ENCODE data around the gene DZIP3. TPM values are rescaled to one million over a fixed set of nuclear protein-coding genes. Genes with fewer than 3 reads are reported as not detected.

DZIP3 gene
- total and polyA plus RNA-seq, 9 donors: 12.6 to 21.8 (median 17.2) TPM

DNA sequence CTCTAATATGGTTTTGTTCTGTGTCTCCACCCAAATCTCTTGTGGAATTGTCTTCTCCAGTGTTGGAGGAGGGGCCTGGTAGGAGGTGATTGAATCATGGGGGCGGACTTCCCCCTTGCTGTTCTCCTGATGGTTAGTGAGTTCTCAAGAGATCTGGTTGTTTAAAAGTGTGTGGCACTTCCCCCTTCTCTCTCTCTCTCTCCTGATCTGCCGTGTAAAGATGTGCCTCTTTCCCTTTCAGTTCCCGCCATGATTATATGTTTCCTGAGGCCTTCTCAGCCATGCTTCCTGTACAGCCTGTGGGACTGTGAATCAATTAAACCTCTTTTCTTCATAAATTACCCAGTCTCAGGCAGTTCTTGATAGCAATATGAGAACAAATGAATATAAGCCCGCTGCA is 134.6 kb downstream of the DZIP3 start:
- no CpG with 5 or more reads among the region's 4 CpGs for WGBS (ENCODE audit: insufficient coverage)
- H3K36me3 ChIP-seq (ENCODE audit: control insufficient read depth, insufficient read depth, low read length): no peaks in the 10 kb centered on the region
- no peak for DNase-seq
- H3K4me1 ChIP-seq (ENCODE audit: control insufficient read depth, insufficient read depth, low read length): no peaks in the 10 kb centered on the region
- H3K27ac ChIP-seq (ENCODE audit: low read length): no peak overlapping the region
- H3K4me3 ChIP-seq (ENCODE audit: low read length): no peak overlapping the region
- no peaks in the 10 kb centered on the region for H3K27me3 ChIP-seq (ENCODE audit: control insufficient read depth, insufficient read depth, low read length)
- H3K9me3 ChIP-seq (replicated peaks; ENCODE audit: control insufficient read depth, low read depth, low read length): no peaks in the 10 kb centered on the region

DNA sequence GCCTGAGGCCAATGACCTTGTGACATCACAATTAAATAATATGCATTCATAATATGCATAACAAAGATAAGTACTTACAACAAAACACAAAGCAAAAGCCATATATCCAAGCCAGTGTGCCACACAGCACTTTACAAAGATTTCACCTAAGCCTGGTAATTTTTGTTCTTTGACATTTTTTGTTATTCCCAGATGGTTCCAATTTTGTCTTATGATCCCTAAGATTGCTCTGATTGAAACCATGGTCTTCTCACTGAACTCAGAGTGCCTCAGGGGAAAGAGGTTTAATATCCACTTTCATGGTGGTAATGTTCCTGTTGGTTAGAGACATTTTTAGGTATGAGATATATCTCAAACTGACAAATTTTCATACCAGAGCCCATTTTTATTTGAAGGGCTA is 138.6 kb downstream of the DZIP3 start:
- no peaks in the 10 kb centered on the region for H3K36me3 ChIP-seq (ENCODE audit: control insufficient read depth, insufficient read depth, low read length)
- H3K4me1 ChIP-seq (ENCODE audit: control insufficient read depth, insufficient read depth, low read length): no peaks in the 10 kb centered on the region
- H3K9me3 ChIP-seq (replicated peaks; ENCODE audit: control insufficient read depth, low read depth, low read length): no peaks in the 10 kb centered on the region
- DNase-seq: no peak
- no peak overlapping the region for H3K4me3 ChIP-seq (ENCODE audit: low read length)
- H3K27ac ChIP-seq (ENCODE audit: low read length): no peak overlapping the region
- no peaks in the 10 kb centered on the region for H3K27me3 ChIP-seq (ENCODE audit: control insufficient read depth, insufficient read depth, low read length)

DNA sequence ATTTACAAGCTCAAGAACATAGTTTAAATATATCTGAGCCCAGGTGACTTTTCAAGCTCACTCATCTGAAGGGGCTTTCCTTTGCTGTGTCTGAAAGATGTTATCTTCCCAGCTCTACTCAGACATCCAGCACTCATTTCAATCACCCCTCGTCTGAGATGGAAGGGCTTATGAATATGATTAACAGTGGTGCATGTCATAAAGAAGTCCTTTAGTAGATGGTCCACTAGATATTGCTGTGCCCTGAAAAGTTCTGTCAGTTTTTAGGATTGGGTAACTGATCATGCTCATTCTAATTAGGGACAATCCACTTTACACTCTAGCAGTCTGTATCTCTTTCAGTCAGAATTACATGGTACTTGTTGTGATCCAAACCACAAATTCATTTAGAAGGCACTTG is 139.4 kb downstream of the DZIP3 start:
- WGBS (ENCODE audit: insufficient coverage): no CpG with 5 or more reads among the region's 1 CpG
- no peaks in the 10 kb centered on the region for H3K36me3 ChIP-seq (ENCODE audit: control insufficient read depth, insufficient read depth, low read length)
- no peak for DNase-seq
- no peaks in the 10 kb centered on the region for H3K9me3 ChIP-seq (replicated peaks; ENCODE audit: control insufficient read depth, low read depth, low read length)
- no peaks in the 10 kb centered on the region for H3K27me3 ChIP-seq (ENCODE audit: control insufficient read depth, insufficient read depth, low read length)
- no peak overlapping the region for H3K4me3 ChIP-seq (ENCODE audit: low read length)
- no peaks in the 10 kb centered on the region for H3K4me1 ChIP-seq (ENCODE audit: control insufficient read depth, insufficient read depth, low read length)
- no peak overlapping the region for H3K27ac ChIP-seq (ENCODE audit: low read length)

DNA sequence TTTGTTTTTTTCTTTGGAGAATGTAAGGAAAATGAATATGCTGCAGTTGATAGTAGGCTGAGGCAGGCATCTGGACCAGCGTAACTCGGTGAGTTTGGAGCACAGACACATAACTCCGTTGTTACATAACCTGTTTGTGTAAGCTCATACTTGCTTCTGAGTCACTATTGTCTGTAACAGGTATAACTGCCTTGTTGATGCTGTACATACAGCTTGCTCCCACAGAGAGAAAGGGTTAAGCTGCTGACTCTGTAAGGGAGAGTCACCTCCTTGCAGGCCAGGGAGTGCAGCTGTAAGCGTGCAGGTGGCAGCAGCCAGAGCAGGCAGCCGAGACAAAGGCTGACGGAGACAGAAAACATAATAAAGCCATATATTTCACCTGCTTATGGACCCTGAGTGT is 147.3 kb downstream of the DZIP3 start:
- Histone ChIP-seq H3K4me1 (ENCODE audit: control insufficient read depth, insufficient read depth, low read length) (no peaks in the 10 kb centered on the region), H3K36me3 (ENCODE audit: control insufficient read depth, insufficient read depth, low read length) (no peaks in the 10 kb centered on the region), H3K9me3 (replicated peaks; ENCODE audit: control insufficient read depth, low read depth, low read length) (no peaks in the 10 kb centered on the region), H3K4me3 (ENCODE audit: low read length) (no peak overlapping the region), H3K27ac (ENCODE audit: low read length) (no peak overlapping the region), H3K27me3 (ENCODE audit: control insufficient read depth, insufficient read depth, low read length) (no peaks in the 10 kb centered on the region)
- no peak for DNase-seq
- WGBS (ENCODE audit: insufficient coverage): 81% methylated on average over 3 of the region's 6 CpGs

DNA sequence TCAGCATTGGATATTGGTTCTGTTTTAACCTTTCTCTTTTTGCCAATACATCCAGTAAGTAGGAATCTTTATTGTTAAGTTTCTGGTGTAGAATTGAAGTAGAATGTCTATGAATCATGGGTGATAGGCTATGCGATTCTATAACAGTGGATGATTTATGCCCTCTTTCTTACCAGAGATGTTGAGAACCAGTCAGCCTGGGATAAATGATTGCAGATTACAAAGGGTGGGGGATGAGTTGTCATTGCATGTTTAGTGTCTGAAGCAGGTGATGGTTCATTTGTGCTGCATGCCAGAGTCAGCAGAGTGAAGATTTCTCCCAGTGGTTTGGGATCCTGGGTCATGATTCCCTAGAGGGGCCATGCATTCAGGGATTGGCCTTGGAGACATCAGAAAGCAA is 153.4 kb downstream of the DZIP3 start:
- Histone ChIP-seq H3K36me3 (ENCODE audit: control insufficient read depth, insufficient read depth, low read length) (no peaks in the 10 kb centered on the region), H3K4me3 (ENCODE audit: low read length) (no peak overlapping the region), H3K27ac (ENCODE audit: low read length) (no peak overlapping the region), H3K4me1 (ENCODE audit: control insufficient read depth, insufficient read depth, low read length) (no peaks in the 10 kb centered on the region), H3K27me3 (ENCODE audit: control insufficient read depth, insufficient read depth, low read length) (no peaks in the 10 kb centered on the region), H3K9me3 (replicated peaks; ENCODE audit: control insufficient read depth, low read depth, low read length) (peaks cover 6% of the 10 kb centered on the region)
- WGBS (ENCODE audit: insufficient coverage): 100% methylated on average over 1 of the region's 1 CpG
- DNase-seq: no peak

Other genes with a start within 250 kb of the DZIP3 start
- gene MYH15, start 79.1 kb upstream of the DZIP3 start, total RNA-seq: 0.44 TPM
- 1 to 10 TPM in 1 of 8 donors, under 1 TPM in 7; 0.27 to 1.1 (median 0.54) TPM for gene MYH15, start 79.1 kb upstream of the DZIP3 start, polyA plus RNA-seq (ENCODE audit: insufficient read depth in 1 of 8, insufficient read length in 8 of 8, low replicate concordance in 1 of 8)
- gene CIP2A, start 284 bp upstream of the DZIP3 start, total RNA-seq: 11.8 TPM
- 10 to 100 TPM in 4 of 8 donors, 1 to 10 TPM in 4; 6.2 to 12.7 (median 9.9) TPM for gene CIP2A, start 284 bp upstream of the DZIP3 start, polyA plus RNA-seq (ENCODE audit: insufficient read depth in 1 of 8, insufficient read length in 8 of 8, low replicate concordance in 1 of 8)
- gene RETNLB, start 167.7 kb downstream of the DZIP3 start, total RNA-seq: not detected
- under 1 TPM in 1 of 8 donors, not detected in 7; 0.50 TPM for gene RETNLB, start 167.7 kb downstream of the DZIP3 start, polyA plus RNA-seq (ENCODE audit: insufficient read depth in 1 of 8, insufficient read length in 8 of 8, low replicate concordance in 1 of 8)
- gene TRAT1, start 233.1 kb downstream of the DZIP3 start, total RNA-seq: 0.09 TPM
- gene TRAT1, start 233.1 kb downstream of the DZIP3 start, polyA plus RNA-seq (ENCODE audit: insufficient read depth in 1 of 8, insufficient read length in 8 of 8, low replicate concordance in 1 of 8): under 1 TPM in 4 of 8 donors, not detected in 4; 0.07 to 0.20 (median 0.14) TPM